Astrocyte (in vitro differentiated cells and primary cell): ENCODE data around the gene TPD52L1. TPM values are rescaled to one million over a fixed set of nuclear protein-coding genes. Genes with fewer than 3 reads are reported as not detected.

Experiments
- DNase-seq: peaks from one replicate; pipeline ENCODE4 v3.0.0-alpha.2; 2010; ENCODE audit warnings: low read depth
- FAIRE-seq: peaks from 2 replicates; lab custom pipeline; 2011; peaks lifted over from hg19 to GRCh38; lab: Jason Lieb, UNC
- H2AFZ ChIP-seq: 2 replicates; pipeline ENCODE4 v1.6.0; 2012; ENCODE audit warnings: low read depth, low read length, inconsistent platforms
- H3K27ac ChIP-seq: 2 replicates; pipeline ENCODE4 v1.5.1; 2011; ENCODE audit warnings: low read depth, low read length, inconsistent platforms
- H3K27me3 ChIP-seq: 2 replicates; pipeline ENCODE4 v1.6.0; 2011; ENCODE audit warnings: low read length, inconsistent platforms; ENCODE audit not compliant: insufficient read depth
- H3K36me3 ChIP-seq: 2 replicates; pipeline ENCODE4 v1.5.1; 2011; ENCODE audit warnings: low read length, inconsistent platforms; ENCODE audit not compliant: insufficient read depth
- H3K4me1 ChIP-seq: 2 replicates; pipeline ENCODE4 v1.5.1; 2011; ENCODE audit warnings: low read length, inconsistent platforms; ENCODE audit not compliant: insufficient read depth
- H3K4me2 ChIP-seq: 2 replicates; pipeline ENCODE4 v1.6.0; 2012; ENCODE audit warnings: low read length, inconsistent platforms
- H3K4me3 ChIP-seq: 2 replicates; pipeline ENCODE4 v1.5.1; 2011; ENCODE audit warnings: low read depth, mild to moderate bottlenecking, low read length, inconsistent platforms; ENCODE audit not compliant: insufficient read depth
- H3K79me2 ChIP-seq: 2 replicates; pipeline ENCODE4 v1.6.0; 2012; ENCODE audit warnings: mild to moderate bottlenecking, low read length, inconsistent platforms; ENCODE audit not compliant: insufficient read depth
- H3K9ac ChIP-seq: 2 replicates; pipeline ENCODE4 v1.6.0; 2012; ENCODE audit warnings: mild to moderate bottlenecking, low read length, inconsistent platforms
- H3K9me3 ChIP-seq: 2 replicates; pipeline ENCODE4 v1.5.1; 2012; ENCODE audit warnings: low read depth, mild to moderate bottlenecking, low read length, inconsistent platforms; ENCODE audit not compliant: insufficient read depth
- H4K20me1 ChIP-seq: 2 replicates; pipeline ENCODE4 v1.6.0; 2012; ENCODE audit warnings: low read length, inconsistent platforms; ENCODE audit not compliant: insufficient read depth
- H3K27ac Mint-ChIP-seq: one replicate; pipeline ENCODE4 v1.8.0; 2021; ENCODE audit warnings: mild to moderate bottlenecking, mixed read lengths; ENCODE audit not compliant: unreplicated experiment
- H3K27me3 Mint-ChIP-seq: one replicate; pipeline ENCODE4 v1.8.0; 2021; ENCODE audit warnings: low read depth, mixed read lengths; ENCODE audit not compliant: unreplicated experiment
- H3K36me3 Mint-ChIP-seq: one replicate; pipeline ENCODE4 v1.8.0; 2021; ENCODE audit warnings: low read depth, mixed read lengths; ENCODE audit not compliant: unreplicated experiment
- H3K4me1 Mint-ChIP-seq: one replicate; pipeline ENCODE4 v1.8.0; 2021; ENCODE audit warnings: low read depth, mixed read lengths; ENCODE audit not compliant: unreplicated experiment
- H3K4me3 Mint-ChIP-seq: one replicate; pipeline ENCODE4 v1.8.0; 2021; ENCODE audit warnings: mild to moderate bottlenecking, moderate library complexity, mixed read lengths; ENCODE audit not compliant: unreplicated experiment
- H3K9me3 Mint-ChIP-seq: one replicate; pipeline ENCODE4 v1.8.0; 2021; ENCODE audit warnings: mild to moderate bottlenecking, mixed read lengths; ENCODE audit not compliant: unreplicated experiment
- CTCF ChIP-seq: IDR thresholded peaks from 2 replicates; pipeline ENCODE4 v1.5.1; 2011; ENCODE audit warnings: low read depth, mild to moderate bottlenecking, inconsistent platforms, low read length, moderate library complexity; ENCODE audit not compliant: insufficient read depth
- EZH2 ChIP-seq: IDR thresholded peaks from 2 replicates; pipeline ENCODE4 v1.6.1; 2012; ENCODE audit warnings: mild to moderate bottlenecking, low read length, inconsistent platforms; ENCODE audit not compliant: insufficient read depth
- total RNA-seq: library from RNA; stranded (reverse); gene quantifications from 2 replicates; pipeline ENCODE4 v1.2.1, GENCODE V29; 2021

The TPD52L1 gene
- total RNA-seq, 1 donor from 2014 or later = 32.8 TPM

- no peaks in the 10 kb centered on the region for H3K4me1 ChIP-seq
- no peak for TF ChIP-seq CTCF
- no peak for TF ChIP-seq EZH2
- H3K27me3 ChIP-seq = no peaks in the 10 kb centered on the region
- no peak overlapping the region for H3K27ac ChIP-seq
- peaks cover 23% of the 10 kb centered on the region for H3K79me2 ChIP-seq
- FAIRE-seq = no peak
- no peaks in the 10 kb centered on the region for H3K9me3 ChIP-seq
- no peak overlapping the region for H3K27ac Mint-ChIP-seq
- DNase-seq = no peak
- H3K4me3 ChIP-seq = no peak overlapping the region
- H3K4me2 ChIP-seq = no peak overlapping the region
- no peaks in the 10 kb centered on the region for H3K9me3 Mint-ChIP-seq
- no peak overlapping the region for H3K9ac ChIP-seq
- no peaks in the 10 kb centered on the region for H3K27me3 Mint-ChIP-seq
- peaks cover 11% of the 10 kb centered on the region for H4K20me1 ChIP-seq
- peaks cover 3% of the 10 kb centered on the region for H3K4me1 Mint-ChIP-seq
- H2AFZ ChIP-seq = no peak overlapping the region
- H3K36me3 ChIP-seq = peaks cover 48% of the 10 kb centered on the region
- H3K36me3 Mint-ChIP-seq = peaks cover 17% of the 10 kb centered on the region
- no peak overlapping the region for H3K4me3 Mint-ChIP-seq
These were observed 141.4 kb downstream of the TPD52L1 start for GRCh38 chr6:125294925-125295324.

GRCh38 chr6:125296471-125296870 lies 142.9 kb downstream of the TPD52L1 start:
- peaks cover 9% of the 10 kb centered on the region for H3K4me1 ChIP-seq
- TF ChIP-seq EZH2 (no peak), CTCF (no peak)

GRCh38 chr6:125299257-125299656 lies 145.7 kb downstream of the TPD52L1 start:
- Mint-ChIP-seq H3K36me3 (peaks cover 17% of the 10 kb centered on the region), H3K4me3 (peak overlapping the region; percentile 18), H3K4me1 (peaks cover 19% of the 10 kb centered on the region), H3K9me3 (no peaks in the 10 kb centered on the region), H3K27me3 (no peaks in the 10 kb centered on the region), H3K27ac (no peak overlapping the region)
- Histone ChIP-seq H3K79me2 (peaks cover 33% of the 10 kb centered on the region), H3K27ac (no peak overlapping the region), H3K9ac (no peak overlapping the region), H3K4me3 (no peak overlapping the region), H3K9me3 (no peaks in the 10 kb centered on the region), H3K27me3 (no peaks in the 10 kb centered on the region), H3K4me1 (peaks cover 9% of the 10 kb centered on the region), H3K4me2 (peak overlapping the region; percentile 93), H2AFZ (no peak overlapping the region), H3K36me3 (peaks cover 32% of the 10 kb centered on the region), H4K20me1 (peaks cover 11% of the 10 kb centered on the region)
- DNase-seq = no peak
- TF ChIP-seq CTCF = no peak
- no peak for TF ChIP-seq EZH2
- FAIRE-seq = no peak

More at GRCh38 chr6:125296471-125296870, 142.9 kb downstream of the TPD52L1 start:
- DNase-seq (peak; percentile 25), FAIRE-seq (no peak)
- Histone ChIP-seq H2AFZ (no peak overlapping the region), H3K27ac (no peak overlapping the region), H3K27me3 (no peaks in the 10 kb centered on the region), H3K4me3 (no peak overlapping the region), H3K9me3 (no peaks in the 10 kb centered on the region), H4K20me1 (peaks cover 11% of the 10 kb centered on the region), H3K9ac (no peak overlapping the region), H3K79me2 (peaks cover 38% of the 10 kb centered on the region), H3K36me3 (peaks cover 45% of the 10 kb centered on the region), H3K4me2 (no peak overlapping the region)
- Mint-ChIP-seq H3K36me3 (peaks cover 17% of the 10 kb centered on the region), H3K4me1 (peaks cover 10% of the 10 kb centered on the region), H3K27ac (no peak overlapping the region), H3K27me3 (no peaks in the 10 kb centered on the region), H3K9me3 (no peaks in the 10 kb centered on the region), H3K4me3 (no peak overlapping the region)
